Right lobe of liver (tissue), 6 donors: ENCODE data around the gene TNFRSF1B. TPM values are rescaled to one million over a fixed set of nuclear protein-coding genes. Genes with fewer than 3 reads are reported as not detected.
A peak's percentile ranks its signal among the peaks of the same experiment; 100 is the strongest.

Experiments
- ATAC-seq, 4 donors: fragments of 200-7000 bp; cut with Tn5 transposase; one replicate each; pipeline ENCODE4 v1.9.1; 2020; ENCODE audit warnings: mild to moderate bottlenecking in 4 of 4, moderate library complexity in 4 of 4
- DNase-seq, 3 donors: peaks; one replicate each; pipeline ENCODE4 v3.0.0-alpha.2; 2020
- H3K27ac ChIP-seq, 3 donors: fragments of 200-600 bp; one replicate each; pipeline ENCODE4 v1.8.0; 2022
- H3K27me3 ChIP-seq, 2 donors: fragments of 200-600 bp; one replicate each; pipeline ENCODE4 v1.8.0; 2022
- H3K36me3 ChIP-seq, 4 donors: fragments of 200-600 bp; sonication (generic) in 1 of 4; one replicate each; pipeline versions ENCODE4 v1.5.1 to v1.8.0; 2017 to 2022; ENCODE audit warnings: control low read depth in 1 of 4
- H3K4me1 ChIP-seq, 4 donors: fragments of 200-600 bp; sonication (generic) in 1 of 4; one replicate each; pipeline versions ENCODE4 v1.5.1 to v1.8.0; 2017 to 2022; ENCODE audit warnings: control low read depth in 1 of 4
- H3K4me3 ChIP-seq, 3 donors: fragments of 200-600 bp; one replicate each; pipeline ENCODE4 v1.8.0; 2022
- H3K9me3 ChIP-seq, 4 donors: fragments of 200-600 bp; sonication (generic) in 1 of 4; one replicate each; pipeline versions ENCODE4 v1.5.1 to v1.8.0; 2017 to 2022; ENCODE audit warnings: control low read depth in 1 of 4
- CTCF ChIP-seq, 4 donors: fragments of 200-600 bp in 3 of 4; fragments of 450-650 bp in 1 of 4; IDR thresholded peaks; one replicate each; pipeline versions ENCODE4 v1.5.1 to v1.8.0; 2016 to 2022; ENCODE audit warnings: antibody characterized with exemption in 4 of 4, mild to moderate bottlenecking in 2 of 4
- POLR2A ChIP-seq: fragments of 450-650 bp; IDR thresholded peaks from one replicate; pipeline ENCODE4 v1.6.1; 2017; ENCODE audit warnings: antibody characterized with exemption, mild to moderate bottlenecking
- WGBS: methylation state at CpG from one replicate; pipeline ENCODE4 v1.1.6; 2018; ENCODE audit warnings: low coverage, low lambda C conversion rate; ENCODE audit not compliant: insufficient coverage; ENCODE audit errors: missing lambda C conversion rate; 5-methylcytosine and 5-hydroxymethylcytosine counted together
- intact Hi-C, 2 donors: fragments of 100-400 bp; cut with DNase I; formaldehyde crosslinking; loops; one replicate each; pipeline versions ENCODE4 v1.11.2 to v1.14.1; 2022
- total RNA-seq, 6 experiments: library from RNA; depleted of rRNA in 2 of 6; stranded (reverse); fragments of >200 nt in 2 of 6; fragmentation: NEBNext Ultra II Directional in 3 of 6; extraction: Animal tissue kit (Norgen Biotek cat#: 25700) in 3 of 6; gene quantifications; one replicate each; pipeline versions ENCODE4 v1.1.0 to v1.2.4, GENCODE V29; 2016 to 2023
- donor health status: DM: no; HTN: yes; CAD: no.
- donor health status: DM: no; HTN: no; CAD: no.
- donor health status: DM: no; HTN: no; CAD: no.
- donor health status: DM: no; HTN: yes; CAD: no.
- donor health status: DM: no; HTN: yes; CAD: no.

The TNFRSF1B gene
- total RNA-seq, 6 experiments from 2014 or later, result 12.9 to 56.9 (median 26.5) TPM

- Histone ChIP-seq H3K9me3 (no peaks in the 10 kb centered on the region), H3K27ac (peak overlapping the region in 2 of 3 donors; percentile 64 to 93), H3K36me3 (peaks cover 0 to 14% (median 9%) of the 10 kb centered on the region in 4 donors), H3K4me3 (no peak overlapping the region), H3K4me1 (peaks cover 0 to 49% (median 28%) of the 10 kb centered on the region in 4 donors), H3K27me3 (no peaks in the 10 kb centered on the region)
- TF ChIP-seq POLR2A (no peak), CTCF (IDR thresholded peaks at IDR 0.05) (no peak)
- peak in 3 of 4 donors; percentile 5 to 61 (median 40) for ATAC-seq
- peak in 1 of 3 donors; percentile 60 for DNase-seq
- WGBS, result 8% methylated on average over 4 of the region's 13 CpGs
- intact Hi-C loops, result no loop called here
Measured at GRCh38 chr1:12188657-12189327, 22.0 kb downstream of the TNFRSF1B start.

- no peak overlapping the region for H3K4me3 ChIP-seq
- DNase-seq (no peak), ATAC-seq (no peak)
- WGBS, result 68% methylated on average over 3 of the region's 5 CpGs
- TF ChIP-seq CTCF (IDR thresholded peaks at IDR 0.05) (no peak), POLR2A (no peak)
- H3K36me3 ChIP-seq, result peaks cover 0 to 17% (median 11%) of the 10 kb centered on the region in 4 donors
- peaks cover 0 to 47% (median 27%) of the 10 kb centered on the region in 4 donors for H3K4me1 ChIP-seq
- H3K27me3 ChIP-seq, result no peaks in the 10 kb centered on the region
- no peaks in the 10 kb centered on the region for H3K9me3 ChIP-seq
- intact Hi-C loops, result no loop called here
- peak overlapping the region in 1 of 3 donors; percentile 93 for H3K27ac ChIP-seq
Measured at GRCh38 chr1:12189328-12189682, 22.5 kb downstream of the TNFRSF1B start.

- TF ChIP-seq CTCF (IDR thresholded peaks at IDR 0.05) (no peak), POLR2A (no peak)
- Histone ChIP-seq H3K27me3 (no peaks in the 10 kb centered on the region), H3K9me3 (no peaks in the 10 kb centered on the region), H3K36me3 (peaks cover 0 to 22% (median 11%) of the 10 kb centered on the region in 4 donors), H3K27ac (no peak overlapping the region), H3K4me1 (peaks cover 0 to 27% (median 13%) of the 10 kb centered on the region in 4 donors), H3K4me3 (no peak overlapping the region)
- no peak for ATAC-seq
- 90% methylated on average over 17 of the region's 58 CpGs for WGBS
- intact Hi-C loops, result no loop called here
- DNase-seq, result peak in 1 of 3 donors; percentile 26
Measured at GRCh38 chr1:12191242-12192032, 24.6 kb downstream of the TNFRSF1B start.

GRCh38 chr1:12194666-12195216 lies 27.9 kb downstream of the TNFRSF1B start:
- Histone ChIP-seq H3K27me3 (no peaks in the 10 kb centered on the region), H3K9me3 (no peaks in the 10 kb centered on the region), H3K36me3 (peaks cover 0 to 22% (median 10%) of the 10 kb centered on the region in 4 donors), H3K27ac (no peak overlapping the region), H3K4me3 (no peak overlapping the region), H3K4me1 (no peaks in the 10 kb centered on the region)
- ATAC-seq (peak in 3 of 4 donors; percentile 8 to 27 (median 11)), DNase-seq (no peak)
- 77% methylated on average over 6 of the region's 14 CpGs for WGBS
- intact Hi-C loops, result no loop called here
- no peak for TF ChIP-seq CTCF (IDR thresholded peaks at IDR 0.05)
- no peak for TF ChIP-seq POLR2A
